ENCODE measurements around the gene UBE2S.

GRCh38 chr19:55433292-55433691 is 25.7 kb upstream of the UBE2S start:
- TF ChIP-seq ZNF23 (tag by site-specific recombination; IDR thresholded peaks at IDR 0.05; ENCODE audit: borderline replicate concordance) (no peak), ZNF274 (IDR thresholded peaks at IDR 0.05; ENCODE audit: low read length) (no peak), ZNF274 (tag by site-specific recombination; IDR thresholded peaks at IDR 0.05; ENCODE audit: borderline replicate concordance) (no peak), ZNF169 (tag by site-specific recombination; IDR thresholded peaks at IDR 0.05) (no peak), GFI1B (tag by site-specific recombination; IDR thresholded peaks at IDR 0.05) (no peak), ZNF449 (tag by site-specific recombination; IDR thresholded peaks at IDR 0.05) (no peak), PATZ1 (tag by site-specific recombination; IDR thresholded peaks at IDR 0.05) (no peak)
- TF ChIP-seq, protein P1, sequence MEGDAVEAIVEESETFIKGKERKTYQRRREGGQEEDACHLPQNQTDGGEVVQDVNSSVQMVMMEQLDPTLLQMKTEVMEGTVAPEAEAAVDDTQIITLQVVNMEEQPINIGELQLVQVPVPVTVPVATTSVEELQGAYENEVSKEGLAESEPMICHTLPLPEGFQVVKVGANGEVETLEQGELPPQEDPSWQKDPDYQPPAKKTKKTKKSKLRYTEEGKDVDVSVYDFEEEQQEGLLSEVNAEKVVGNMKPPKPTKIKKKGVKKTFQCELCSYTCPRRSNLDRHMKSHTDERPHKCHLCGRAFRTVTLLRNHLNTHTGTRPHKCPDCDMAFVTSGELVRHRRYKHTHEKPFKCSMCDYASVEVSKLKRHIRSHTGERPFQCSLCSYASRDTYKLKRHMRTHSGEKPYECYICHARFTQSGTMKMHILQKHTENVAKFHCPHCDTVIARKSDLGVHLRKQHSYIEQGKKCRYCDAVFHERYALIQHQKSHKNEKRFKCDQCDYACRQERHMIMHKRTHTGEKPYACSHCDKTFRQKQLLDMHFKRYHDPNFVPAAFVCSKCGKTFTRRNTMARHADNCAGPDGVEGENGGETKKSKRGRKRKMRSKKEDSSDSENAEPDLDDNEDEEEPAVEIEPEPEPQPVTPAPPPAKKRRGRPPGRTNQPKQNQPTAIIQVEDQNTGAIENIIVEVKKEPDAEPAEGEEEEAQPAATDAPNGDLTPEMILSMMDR (tag by site-specific recombination; IDR thresholded peaks at IDR 0.05) = no peak
- TF ChIP-seq, protein P2, sequence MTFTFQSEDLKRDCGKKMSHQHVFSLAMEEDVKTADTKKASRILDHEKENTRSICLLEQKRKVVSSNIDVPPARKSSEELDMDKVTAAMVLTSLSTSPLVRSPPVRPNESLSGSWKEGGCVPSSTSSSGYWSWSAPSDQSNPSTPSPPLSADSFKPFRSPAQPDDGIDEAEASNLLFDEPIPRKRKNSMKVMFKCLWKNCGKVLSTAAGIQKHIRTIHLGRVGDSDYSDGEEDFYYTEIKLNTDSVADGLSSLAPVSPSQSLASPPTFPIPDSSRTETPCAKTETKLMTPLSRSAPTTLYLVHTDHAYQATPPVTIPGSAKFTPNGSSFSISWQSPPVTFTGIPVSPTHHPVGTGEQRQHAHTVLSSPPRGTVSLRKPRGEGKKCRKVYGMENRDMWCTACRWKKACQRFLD (tag by site-specific recombination; IDR thresholded peaks at IDR 0.05) = no peak

All from HEK293 (cell line).